Neural cell (in vitro differentiated cells): Measurements from ENCODE around the gene UBR7. TPM values are rescaled to one million over a fixed set of nuclear protein-coding genes. Genes with fewer than 3 reads are reported as not detected.

ENCODE experiments used
- polyA plus RNA-seq: library from polyadenylated mRNA; depleted of rRNA; stranded (reverse); fragments of >200 nt; gene quantifications from 2 replicates; pipeline ENCODE4 v1.2.3, GENCODE V29; 2014

The UBR7 gene
- polyA plus RNA-seq, 1 donor from 2014 or later: 34.8 TPM

Other genes starting within 250 kb of the UBR7 start
- gene ITPK1, start 91.3 kb upstream of the UBR7 start, polyA plus RNA-seq: 65.0 and 70.9 TPM in 2 replicates
- gene MOAP1, start 22.4 kb upstream of the UBR7 start, polyA plus RNA-seq: 224 and 225 TPM in 2 replicates
- 24.0 and 27.7 TPM in 2 replicates for gene LYSET, start 21.9 kb upstream of the UBR7 start, polyA plus RNA-seq
- 28.2 and 30.8 TPM in 2 replicates for gene GON7, start 191 bp upstream of the UBR7 start, polyA plus RNA-seq
- 11.4 and 11.5 TPM in 2 replicates for gene BTBD7, start 125.8 kb downstream of the UBR7 start, polyA plus RNA-seq
- not detected in 2 replicates for gene COX8C, start 139.9 kb downstream of the UBR7 start, polyA plus RNA-seq
- 22.6 and 26.0 TPM in 2 replicates for gene UNC79, start 223.7 kb downstream of the UBR7 start, polyA plus RNA-seq